GM19455 (cell line): ENCODE measurements around the gene CA10.

Experiments
- ATAC-seq: cut with Tn5 transposase; IDR thresholded peaks from one replicate; pipeline ENCODE4 v1.9.1; 2021; ENCODE audit not compliant: unreplicated experiment

CA10 gene

DNA sequence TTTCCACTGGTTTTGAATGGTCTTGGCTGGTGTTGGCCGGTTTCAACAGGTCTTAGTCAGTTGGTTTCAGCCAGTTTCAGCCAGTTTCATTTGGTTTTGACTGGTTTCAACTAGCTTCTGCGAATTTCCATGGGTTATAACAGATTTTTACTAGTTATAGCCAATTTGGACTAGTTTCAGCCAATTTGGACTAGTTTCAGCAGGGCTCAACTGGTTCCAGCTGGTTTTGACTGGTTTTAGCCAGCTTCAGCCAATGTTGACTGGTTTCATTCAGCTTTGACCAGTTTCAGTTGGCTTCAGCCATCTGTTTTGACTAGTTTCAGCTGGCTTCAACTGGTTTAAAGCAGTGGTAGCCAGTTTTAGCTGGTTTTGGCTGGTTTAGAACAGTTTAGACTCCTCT is 465.6 kb downstream of the CA10 start:
- ATAC-seq, result no peak

- no peak for ATAC-seq
Measured at GRCh38 chr17:51687887-51688286, 470.6 kb downstream of the CA10 start.

DNA sequence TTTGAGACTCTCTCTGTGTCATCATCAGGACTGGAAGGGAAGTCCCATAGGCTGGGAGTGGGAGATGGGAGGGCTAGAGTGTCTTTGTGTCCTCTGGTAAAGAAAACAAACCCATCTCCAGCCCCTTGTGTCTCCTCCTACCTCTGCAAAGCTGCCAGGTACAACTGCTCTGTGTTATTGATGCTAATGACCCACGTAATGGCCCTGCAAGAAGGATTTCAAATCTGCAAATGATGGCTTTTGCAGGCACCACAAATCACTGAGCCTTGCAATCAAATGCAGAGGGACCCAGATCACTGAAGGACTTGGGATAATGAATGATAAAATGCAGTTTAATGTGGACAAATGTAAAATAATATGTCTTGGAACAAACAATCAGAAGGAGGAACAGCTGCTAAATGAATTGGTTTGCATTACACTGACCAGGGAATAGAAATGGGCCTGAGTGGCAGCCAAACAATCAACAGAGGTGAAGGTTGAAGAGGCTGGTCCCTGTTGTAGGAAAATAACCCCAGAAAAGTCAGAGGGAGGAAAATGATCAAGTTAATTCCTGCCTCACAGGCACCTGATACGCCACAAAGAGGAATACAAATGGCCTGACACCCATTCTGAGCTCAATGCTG is 473.1 kb downstream of the CA10 start:
- ATAC-seq, result no peak

- ATAC-seq, result no peak
Measured at GRCh38 chr17:51684214-51684613, 474.3 kb downstream of the CA10 start.

GRCh38 chr17:51683291-51683690 is 475.2 kb downstream of the CA10 start:
- no peak for ATAC-seq

- ATAC-seq, result no peak
Measured at GRCh38 chr17:51682115-51682514, 476.4 kb downstream of the CA10 start.

DNA sequence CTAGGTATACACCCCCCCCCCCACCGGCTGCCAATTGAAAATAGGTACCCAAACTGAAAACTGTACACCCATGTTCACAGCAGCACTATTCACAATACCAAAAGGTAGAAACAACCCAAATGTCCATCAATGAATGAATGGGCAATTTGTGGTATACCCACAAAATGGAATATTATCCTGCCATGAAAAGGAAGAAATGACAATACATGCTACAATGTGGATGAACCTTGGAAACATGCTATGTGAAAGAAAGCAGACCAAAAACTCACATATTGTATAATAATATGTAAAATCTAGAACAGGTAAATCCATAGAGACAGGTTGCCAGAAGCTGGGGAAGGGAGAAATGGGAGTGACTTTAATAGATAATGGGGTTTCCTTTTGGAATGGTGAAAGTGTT is 480.6 kb downstream of the CA10 start:
- ATAC-seq, result no peak

- no peak for ATAC-seq
Measured at GRCh38 chr17:51676691-51677487, 481.6 kb downstream of the CA10 start.

DNA sequence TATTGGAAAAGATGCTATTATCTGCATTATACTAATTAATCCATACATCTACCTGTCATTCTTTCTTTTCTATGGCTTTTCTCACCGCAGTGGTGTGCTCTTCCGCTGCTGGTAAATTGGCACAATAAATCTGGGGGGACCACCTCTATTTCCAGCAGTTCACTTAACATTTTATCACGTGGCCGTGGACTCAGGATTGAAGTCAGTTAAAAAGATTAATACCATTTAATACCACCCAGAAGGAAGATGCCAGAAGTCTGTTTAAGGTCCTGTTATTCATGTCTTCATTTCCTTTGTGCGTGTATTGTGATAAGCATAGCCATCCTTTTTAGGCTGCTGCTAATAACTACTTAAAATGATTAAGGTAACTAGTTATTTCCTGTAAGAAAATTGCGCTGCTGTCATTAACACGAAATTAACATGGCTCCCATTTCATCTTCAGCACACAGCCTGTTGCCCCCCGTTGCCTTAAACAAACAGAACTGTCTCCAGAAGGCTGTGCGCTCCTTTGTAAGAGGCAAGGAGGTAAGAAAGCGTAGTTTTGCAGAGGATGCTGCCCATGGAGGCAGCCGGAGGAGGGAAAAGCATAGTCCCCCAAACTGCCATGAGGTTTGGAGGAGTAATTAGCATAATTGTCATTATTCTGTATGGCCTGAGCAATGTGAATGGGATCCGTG is 483.8 kb downstream of the CA10 start:
- no peak for ATAC-seq

DNA sequence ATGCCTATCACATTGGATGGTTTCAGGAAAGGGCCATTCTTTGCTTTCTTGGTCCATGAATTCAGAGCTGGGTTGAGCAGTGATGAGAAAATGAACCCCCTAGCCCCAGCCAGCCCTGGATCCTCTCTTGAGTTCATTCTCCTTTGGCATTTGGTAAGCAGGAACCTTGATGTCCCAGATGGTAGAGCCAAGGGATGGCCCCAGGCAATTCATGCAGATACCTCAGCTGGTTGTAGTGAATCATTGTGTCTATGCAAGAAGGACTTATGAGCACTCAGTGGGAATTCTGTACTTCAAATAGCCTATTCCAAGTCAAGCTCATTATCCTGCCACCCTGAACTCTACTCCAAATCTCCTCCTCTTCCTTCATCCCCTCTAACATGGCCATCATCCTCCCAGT is 485.4 kb downstream of the CA10 start:
- ATAC-seq, result no peak

- ATAC-seq, result no peak
Measured at GRCh38 chr17:51672065-51672464, 486.4 kb downstream of the CA10 start.

DNA sequence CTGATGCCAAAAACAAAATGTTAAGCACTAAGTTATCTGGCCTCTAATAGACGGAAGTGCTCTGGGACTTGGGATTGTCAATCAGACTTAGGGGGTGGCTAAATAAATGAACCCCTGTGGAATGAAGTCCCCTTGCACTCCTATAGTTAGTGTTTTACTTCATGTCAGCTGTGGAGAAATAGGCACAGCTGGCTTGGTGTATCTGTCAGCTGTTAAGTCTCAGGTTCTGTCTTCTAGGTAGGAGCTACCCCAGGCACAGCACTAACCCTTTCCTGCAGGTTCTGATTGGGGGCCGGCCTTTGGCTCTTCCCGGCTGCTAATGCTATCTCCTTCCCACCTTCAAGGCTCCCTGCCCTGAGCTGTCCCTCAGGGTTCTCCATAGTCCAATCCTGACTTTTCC is 487.6 kb downstream of the CA10 start:
- no peak for ATAC-seq

GRCh38 chr17:51668963-51669246 is 489.6 kb downstream of the CA10 start:
- ATAC-seq, result no peak

DNA sequence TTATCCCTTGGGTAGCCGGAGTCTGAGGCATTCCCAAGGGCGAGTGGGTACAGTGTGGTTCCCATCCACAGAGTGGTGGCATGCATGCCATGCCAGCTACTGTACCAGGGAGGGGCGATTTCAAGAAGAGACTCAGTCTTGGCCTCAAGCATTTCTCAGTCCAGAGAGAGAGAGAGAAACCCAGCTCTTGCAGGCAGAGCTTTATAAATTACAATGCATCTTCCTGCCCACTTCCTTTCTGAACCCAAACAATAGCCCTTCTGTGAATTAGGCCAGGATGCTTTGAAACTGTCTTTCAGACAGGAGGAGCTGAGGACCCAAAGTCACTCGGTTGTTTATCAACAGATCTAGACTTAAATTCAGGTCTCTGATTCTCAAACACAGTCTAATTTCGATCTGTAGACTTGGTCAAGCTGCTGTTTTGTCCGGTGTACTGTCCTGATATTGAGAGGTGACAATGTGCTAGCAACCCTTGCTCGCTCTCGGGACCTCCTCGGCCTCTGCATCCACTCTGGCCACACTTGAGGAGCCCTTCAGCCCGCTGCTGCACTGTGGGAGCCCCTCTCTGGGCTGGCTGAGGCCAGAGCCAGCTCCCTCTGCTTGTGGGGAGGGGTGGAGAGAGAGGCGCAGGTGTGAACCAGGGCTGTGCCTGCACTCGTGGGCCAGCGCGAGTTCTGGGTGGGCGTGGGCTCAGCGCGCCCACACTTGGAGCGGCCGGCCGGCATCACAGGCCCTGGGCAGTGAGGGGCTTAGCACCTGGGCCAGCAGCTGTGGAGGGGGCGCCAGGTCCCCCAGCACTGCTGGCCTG is 490.2 kb downstream of the CA10 start:
- no peak for ATAC-seq

- no peak for ATAC-seq
Measured at GRCh38 chr17:51667706-51668083, 490.8 kb downstream of the CA10 start.

GRCh38 chr17:51666971-51667705 is 491.4 kb downstream of the CA10 start:
- ATAC-seq, result no peak

DNA sequence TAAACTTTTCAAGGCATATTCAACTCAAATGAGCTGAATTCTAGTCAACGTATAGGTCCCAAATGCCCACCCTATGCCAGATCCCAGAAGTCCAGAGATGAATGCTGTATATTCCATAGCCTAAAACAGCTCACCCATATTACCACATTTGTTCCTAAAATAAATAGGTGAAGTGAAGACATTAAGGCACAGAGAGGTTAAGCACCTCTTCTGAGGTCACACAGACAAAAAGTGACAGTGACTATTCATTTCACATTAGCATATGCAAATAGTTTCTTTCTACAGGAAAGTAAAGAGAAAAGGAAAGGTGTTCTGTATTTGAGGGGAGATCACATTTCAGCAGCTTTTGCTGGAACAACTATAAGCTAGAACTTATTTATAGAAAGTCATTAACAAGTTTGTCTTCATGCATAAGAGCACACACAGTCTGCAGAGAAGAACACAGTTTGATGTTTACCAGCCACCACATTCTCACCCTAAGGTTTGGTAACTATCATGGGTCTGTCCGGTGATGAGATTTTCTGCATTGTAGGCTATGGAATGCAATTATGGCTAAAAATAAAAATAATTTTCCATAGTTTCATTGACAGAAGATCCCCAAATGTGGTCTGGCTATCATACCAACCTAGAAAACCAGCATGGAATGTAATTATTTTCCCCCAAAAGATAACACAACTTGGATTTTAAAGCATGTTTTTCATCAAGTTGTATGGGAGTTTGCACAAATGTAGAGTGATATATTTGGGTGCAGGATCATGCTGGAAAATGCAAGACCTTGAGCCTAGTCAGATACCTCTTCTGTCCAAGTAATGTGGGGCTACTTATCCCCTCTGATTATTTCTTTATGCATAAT is 496.1 kb downstream of the CA10 start:
- no peak for ATAC-seq

DNA sequence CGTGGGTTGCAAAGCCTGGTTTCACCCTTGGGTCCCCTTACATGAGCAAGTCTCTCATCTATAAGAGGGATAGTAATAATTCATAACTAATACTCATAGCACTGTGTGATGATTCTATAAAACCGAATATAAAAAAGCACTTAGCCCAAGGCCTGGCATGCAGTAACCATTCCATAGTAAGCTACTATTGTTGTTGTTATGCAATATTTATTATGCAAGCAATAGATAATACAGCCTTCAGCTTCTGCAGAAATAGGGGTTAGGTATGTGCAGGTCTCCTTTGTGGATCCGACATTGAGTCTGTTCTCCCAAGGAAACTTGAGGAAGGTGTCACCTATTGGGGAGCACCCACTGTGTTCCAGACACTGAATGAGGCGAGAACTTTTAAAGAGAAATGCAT is 497.1 kb downstream of the CA10 start:
- ATAC-seq, result no peak

DNA sequence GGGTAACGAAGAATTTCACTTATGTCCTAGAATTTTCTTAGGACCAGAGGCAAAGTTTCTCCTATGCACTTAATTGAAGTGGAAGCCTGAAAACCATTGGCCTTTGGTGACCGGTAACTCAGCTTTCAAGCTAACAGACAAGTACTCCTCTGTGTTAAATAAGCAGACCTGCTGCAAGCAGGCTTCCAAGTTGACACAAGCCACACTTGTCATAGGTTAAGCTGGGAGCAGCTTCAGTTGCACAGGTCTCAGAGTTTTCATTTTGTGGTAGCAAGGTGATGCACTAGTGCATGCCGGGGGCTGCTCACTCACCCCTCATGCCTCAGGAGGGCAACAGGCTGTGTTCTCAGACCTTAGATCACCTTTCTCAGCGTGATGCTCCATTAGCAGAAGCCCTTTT is 498.2 kb downstream of the CA10 start:
- ATAC-seq, result no peak

DNA sequence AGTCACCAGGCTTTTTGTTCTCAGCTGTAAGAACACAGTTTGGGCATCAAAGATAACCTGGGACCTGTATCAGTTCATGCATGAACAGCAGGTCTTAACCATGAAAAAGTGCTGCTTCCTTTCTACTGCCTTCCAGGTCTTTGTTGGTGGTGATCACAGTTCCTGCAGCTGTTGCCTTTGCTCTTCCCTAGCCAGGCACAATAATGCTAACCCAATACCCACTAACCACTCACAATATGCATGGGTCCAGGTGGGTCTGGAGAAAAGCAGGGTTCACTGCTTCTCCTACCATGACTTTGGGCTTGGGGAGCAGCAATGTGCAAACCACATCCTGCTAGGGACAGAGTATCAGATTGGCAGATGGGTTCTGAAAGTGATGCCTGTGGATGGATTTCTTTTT is 501.3 kb downstream of the CA10 start:
- no peak for ATAC-seq
